PC-3 (cell line): ENCODE data around the gene THOC6. TPM values are rescaled to one million over a fixed set of nuclear protein-coding genes. Genes with fewer than 3 reads are reported as not detected.

Source experiments
- ATAC-seq: fragments of 200-7000 bp; cut with Tn5 transposase; 2 replicates; pipeline ENCODE4 v1.9.1; 2020; ENCODE audit warnings: mild to moderate bottlenecking, moderate library complexity
- BruUV-seq: library from RNA; stranded (reverse); fragments of 400-500 nt; replicated peaks from 2 replicates; lab custom pipeline; 2021; lab: Mats Ljungman, UMichigan
- CTCF ChIA-PET: fragments of 300-600 bp; sonication (Branson Sonifier 250); formaldehyde crosslinking; loops from one replicate; lab custom pipeline; 2022; ENCODE audit warnings: antibody characterized with exemption; lab: Charles Lee
- POLR2A ChIA-PET: fragments of 300-600 bp; sonication (Branson Sonifier 250); formaldehyde crosslinking; loops from one replicate; lab custom pipeline; 2022; ENCODE audit warnings: antibody characterized with exemption; ENCODE audit not compliant: unreplicated experiment; lab: Charles Lee
- DNase-seq: peaks from one replicate; pipeline ENCODE4 v3.0.0-alpha.2; 2015
- H2AFZ ChIP-seq: fragments of 300-600 bp; sonication (generic); 2 replicates; pipeline ENCODE4 v1.6.0; 2016; ENCODE audit warnings: antibody characterized with exemption, low read length
- H3F3A ChIP-seq: fragments of 300-600 bp; sonication (generic); one replicate; pipeline ENCODE4 v1.6.0; 2017; ENCODE audit warnings: antibody characterized with exemption, low read length, control low read depth, mild to moderate bottlenecking; ENCODE audit not compliant: unreplicated experiment
- H3K27ac ChIP-seq: fragments of 300-600 bp; sonication (generic); 2 replicates; pipeline ENCODE4 v1.5.1; 2016; ENCODE audit warnings: mild to moderate bottlenecking, low read length
- H3K27me3 ChIP-seq: fragments of 300-600 bp; sonication (generic); 2 replicates; pipeline ENCODE4 v1.6.1; 2016; ENCODE audit warnings: low read length, mixed read lengths
- H3K36me3 ChIP-seq: fragments of 300-600 bp; sonication (generic); 2 replicates; pipeline ENCODE4 v1.6.1; 2016; ENCODE audit warnings: low read depth, mixed run types, low read length, mixed read lengths
- H3K4me1 ChIP-seq: fragments of 300-600 bp; sonication (generic); 2 replicates; pipeline ENCODE4 v1.5.1; 2016; ENCODE audit warnings: low read length; ENCODE audit not compliant: insufficient read depth
- H3K4me2 ChIP-seq: fragments of 300-600 bp; sonication (generic); 2 replicates; pipeline ENCODE4 v1.6.0; 2016; ENCODE audit warnings: low read length
- H3K4me3 ChIP-seq: fragments of 300-600 bp; sonication (generic); 2 replicates; pipeline ENCODE4 v1.5.1; 2016; ENCODE audit warnings: mild to moderate bottlenecking, low read length, mixed read lengths
- H3K79me2 ChIP-seq: fragments of 300-600 bp; sonication (generic); 2 replicates; pipeline ENCODE4 v1.6.1; 2017; ENCODE audit warnings: low read length, mixed read lengths
- H3K9ac ChIP-seq: fragments of 300-600 bp; sonication (generic); 2 replicates; pipeline ENCODE4 v1.6.0; 2016; ENCODE audit warnings: mild to moderate bottlenecking, low read length
- H3K9me2 ChIP-seq: fragments of 300-600 bp; sonication (generic); replicated peaks from 2 replicates; pipeline ENCODE4 v1.6.1; 2016; ENCODE audit warnings: mixed run types, low read length, mixed read lengths
- H3K9me3 ChIP-seq: fragments of 300-600 bp; sonication (generic); 2 replicates; pipeline ENCODE4 v1.6.1; 2016; ENCODE audit warnings: low read length, mixed read lengths
- H4K20me1 ChIP-seq: fragments of 300-600 bp; sonication (generic); 2 replicates; pipeline ENCODE4 v1.6.1; 2016; ENCODE audit warnings: low read length, mixed read lengths
- EZH2 ChIP-seq: fragments of 300-600 bp; sonication (generic); IDR thresholded peaks from one replicate; pipeline ENCODE4 v1.6.1; 2017; ENCODE audit warnings: antibody characterized with exemption, mild to moderate bottlenecking, low read length; ENCODE audit not compliant: unreplicated experiment
- EZH2phosphoT487 ChIP-seq: fragments of 300-600 bp; sonication (generic); IDR thresholded peaks from 2 replicates; pipeline ENCODE4 v1.6.1; 2018; ENCODE audit warnings: mild to moderate bottlenecking, antibody characterized with exemption, low read length, borderline replicate concordance
- intact Hi-C: fragments of 100-400 bp; cut with micrococcal nuclease; formaldehyde crosslinking; loops from 2 replicates; pipeline ENCODE4 v1.9.0; 2023
- total RNA-seq: library from RNA; depleted of rRNA; stranded (reverse); fragments of >200 nt; gene quantifications from 2 replicates; pipeline ENCODE4 v1.2.3, GENCODE V29; 2014
- TF ChIP-seq, protein P1 (sequence below): fragments of 300-600 bp; sonication (generic); conservative IDR thresholded peaks from 2 replicates; pipeline ENCODE4 v1.5.1; 2017; ENCODE audit warnings: antibody characterized with exemption, low read depth, mild to moderate bottlenecking, low read length

Gene THOC6
- total RNA-seq, 1 experiment from 2014 or later = 40.3 TPM

DNA sequence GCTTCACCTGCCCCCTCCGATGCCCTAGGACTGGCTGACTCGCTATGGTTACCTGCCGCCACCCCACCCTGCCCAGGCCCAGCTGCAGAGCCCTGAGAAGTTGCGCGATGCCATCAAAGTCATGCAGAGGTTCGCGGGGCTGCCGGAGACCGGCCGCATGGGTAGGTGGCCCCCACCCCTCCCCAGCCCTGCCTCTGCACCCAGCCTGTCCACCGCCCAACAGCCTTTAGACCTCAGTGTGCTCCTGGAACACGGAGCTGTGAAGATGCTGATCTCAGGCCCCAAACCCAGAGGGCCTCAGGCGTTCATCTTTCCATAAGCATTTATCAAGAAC lies 23.5 kb downstream of the THOC6 start:
- no peak overlapping the region for H3K4me2 ChIP-seq
- peaks cover 3% of the 10 kb centered on the region; the same call in 1 of the 2 replicates for H3K27me3 ChIP-seq
- DNase-seq (no peak), ATAC-seq (no peak)
- no peaks in the 10 kb centered on the region for H3K4me1 ChIP-seq
- no TSS peak for BruUV-seq
- ChIA-PET POLR2A (interaction anchor here (0.7 kb wide), 1 partner anchor 28 kb away, joined by 17 read pairs; no protein-coding TSS in a partner anchor), CTCF (interaction anchor here (1.0 kb wide), 1 partner anchor 16 kb away, joined by 3 read pairs; no protein-coding TSS in a partner anchor)
- H2AFZ ChIP-seq = no peak overlapping the region
- no peak overlapping the region for H3K4me3 ChIP-seq
- H3F3A ChIP-seq = no peaks in the 10 kb centered on the region
- no peak overlapping the region for H3K9ac ChIP-seq
- no peaks in the 10 kb centered on the region for H3K79me2 ChIP-seq
- H3K9me2 ChIP-seq = no peaks in the 10 kb centered on the region
- intact Hi-C loops = no loop called here
- TF ChIP-seq EZH2phosphoT487 (no peak), EZH2 (no peak)
- TF ChIP-seq, protein P1, sequence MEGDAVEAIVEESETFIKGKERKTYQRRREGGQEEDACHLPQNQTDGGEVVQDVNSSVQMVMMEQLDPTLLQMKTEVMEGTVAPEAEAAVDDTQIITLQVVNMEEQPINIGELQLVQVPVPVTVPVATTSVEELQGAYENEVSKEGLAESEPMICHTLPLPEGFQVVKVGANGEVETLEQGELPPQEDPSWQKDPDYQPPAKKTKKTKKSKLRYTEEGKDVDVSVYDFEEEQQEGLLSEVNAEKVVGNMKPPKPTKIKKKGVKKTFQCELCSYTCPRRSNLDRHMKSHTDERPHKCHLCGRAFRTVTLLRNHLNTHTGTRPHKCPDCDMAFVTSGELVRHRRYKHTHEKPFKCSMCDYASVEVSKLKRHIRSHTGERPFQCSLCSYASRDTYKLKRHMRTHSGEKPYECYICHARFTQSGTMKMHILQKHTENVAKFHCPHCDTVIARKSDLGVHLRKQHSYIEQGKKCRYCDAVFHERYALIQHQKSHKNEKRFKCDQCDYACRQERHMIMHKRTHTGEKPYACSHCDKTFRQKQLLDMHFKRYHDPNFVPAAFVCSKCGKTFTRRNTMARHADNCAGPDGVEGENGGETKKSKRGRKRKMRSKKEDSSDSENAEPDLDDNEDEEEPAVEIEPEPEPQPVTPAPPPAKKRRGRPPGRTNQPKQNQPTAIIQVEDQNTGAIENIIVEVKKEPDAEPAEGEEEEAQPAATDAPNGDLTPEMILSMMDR = no peak
- H3K36me3 ChIP-seq = no peaks in the 10 kb centered on the region
- H4K20me1 ChIP-seq = no peaks in the 10 kb centered on the region
- no peak overlapping the region for H3K27ac ChIP-seq
- no peaks in the 10 kb centered on the region for H3K9me3 ChIP-seq

DNA sequence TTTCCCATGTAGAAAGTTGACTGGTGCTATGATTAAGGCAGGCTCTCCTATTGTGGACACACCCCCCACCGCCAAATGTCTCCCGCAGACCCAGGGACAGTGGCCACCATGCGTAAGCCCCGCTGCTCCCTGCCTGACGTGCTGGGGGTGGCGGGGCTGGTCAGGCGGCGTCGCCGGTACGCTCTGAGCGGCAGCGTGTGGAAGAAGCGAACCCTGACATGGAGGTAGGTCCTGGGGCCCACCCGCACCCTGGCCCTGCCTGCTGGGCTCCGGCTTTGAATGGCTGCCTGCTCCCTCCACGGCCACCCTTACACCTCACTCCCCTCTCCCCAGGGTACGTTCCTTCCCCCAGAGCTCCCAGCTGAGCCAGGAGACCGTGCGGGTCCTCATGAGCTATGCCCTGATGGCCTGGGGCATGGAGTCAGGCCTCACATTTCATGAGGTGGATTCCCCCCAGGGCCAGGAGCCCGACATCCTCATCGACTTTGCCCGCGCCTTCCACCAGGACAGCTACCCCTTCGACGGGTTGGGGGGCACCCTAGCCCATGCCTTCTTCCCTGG lies 26.2 kb downstream of the THOC6 start:
- Histone ChIP-seq H2AFZ (no peak overlapping the region), H3K4me1 (no peaks in the 10 kb centered on the region), H3K27me3 (peaks cover 3% of the 10 kb centered on the region; the same call in 1 of the 2 replicates), H3K4me3 (no peak overlapping the region), H3K4me2 (no peak overlapping the region), H3K9me2 (no peaks in the 10 kb centered on the region), H4K20me1 (no peaks in the 10 kb centered on the region), H3K79me2 (no peaks in the 10 kb centered on the region), H3K9ac (no peak overlapping the region), H3K36me3 (no peaks in the 10 kb centered on the region), H3F3A (no peaks in the 10 kb centered on the region), H3K9me3 (no peaks in the 10 kb centered on the region), H3K27ac (no peak overlapping the region)
- DNase-seq (no peak), ATAC-seq (no peak)
- TF ChIP-seq EZH2 = no peak
- TF ChIP-seq, protein P1 = no peak
- TF ChIP-seq EZH2phosphoT487 = no peak
- no TSS peak for BruUV-seq
- POLR2A ChIA-PET = no interaction called here
- CTCF ChIA-PET = no interaction called here
- intact Hi-C loops = no loop called here

DNA sequence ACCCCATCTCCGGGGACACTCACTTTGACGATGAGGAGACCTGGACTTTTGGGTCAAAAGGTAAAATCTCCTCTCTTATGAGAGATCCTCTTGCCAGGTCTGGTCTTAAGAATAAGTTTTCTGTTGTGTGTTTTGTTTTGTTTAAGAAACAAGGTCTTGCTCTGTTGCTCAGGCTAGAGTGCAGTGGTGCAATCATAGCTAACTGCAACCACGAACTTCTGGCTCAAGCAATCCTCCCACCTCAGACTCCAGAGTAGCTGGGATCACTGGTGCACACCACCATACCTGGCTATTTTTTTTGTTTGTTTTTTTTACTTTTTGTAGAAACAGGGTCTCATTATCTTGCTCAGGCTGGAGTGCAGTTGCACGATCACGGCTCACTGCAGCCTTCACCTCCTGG lies 26.7 kb downstream of the THOC6 start:
- DNase-seq (no peak), ATAC-seq (no peak)
- no TSS peak for BruUV-seq
- H3K27me3 ChIP-seq = peaks cover 3% of the 10 kb centered on the region; the same call in 1 of the 2 replicates
- H4K20me1 ChIP-seq = no peaks in the 10 kb centered on the region
- H3K9ac ChIP-seq = no peak overlapping the region
- no peak overlapping the region for H3K4me2 ChIP-seq
- intact Hi-C loops = no loop called here
- no peak overlapping the region for H2AFZ ChIP-seq
- TF ChIP-seq EZH2 (no peak), EZH2phosphoT487 (no peak)
- TF ChIP-seq, protein P1 = no peak
- H3K9me2 ChIP-seq = no peaks in the 10 kb centered on the region
- ChIA-PET CTCF (no interaction called here), POLR2A (no interaction called here)
- no peak overlapping the region for H3K4me3 ChIP-seq
- H3K9me3 ChIP-seq = no peaks in the 10 kb centered on the region
- H3K36me3 ChIP-seq = no peaks in the 10 kb centered on the region
- no peaks in the 10 kb centered on the region for H3K79me2 ChIP-seq
- no peaks in the 10 kb centered on the region for H3K4me1 ChIP-seq
- H3K27ac ChIP-seq = no peak overlapping the region
- no peaks in the 10 kb centered on the region for H3F3A ChIP-seq
